Transverse colon (tissue), 4 donors: ENCODE results near the gene POU2F1. TPM values are rescaled to one million over a fixed set of nuclear protein-coding genes. Genes with fewer than 3 reads are reported as not detected.
A peak's percentile ranks its signal among the peaks of the same experiment; 100 is the strongest.

Source experiments
- DNase-seq: peaks from one replicate; pipeline ENCODE4 v3.0.0-alpha.2; 2019
- H3K27ac ChIP-seq, 4 donors: fragments of 200-600 bp; sonication (generic); 2 replicates each; pipeline ENCODE4 v1.5.1; 2016 to 2018; ENCODE audit warnings: inconsistent platforms in 4 of 4
- H3K27me3 ChIP-seq: fragments of 200-600 bp; sonication (generic); 2 replicates; pipeline ENCODE4 v1.5.1; 2017; ENCODE audit warnings: inconsistent platforms
- H3K36me3 ChIP-seq, 4 donors: fragments of 200-600 bp; sonication (generic); 2 replicates each; pipeline ENCODE4 v1.5.1; 2017 to 2019; ENCODE audit warnings: inconsistent platforms in 4 of 4
- H3K4me1 ChIP-seq, 4 donors: fragments of 200-600 bp; sonication (generic); 2 replicates each; pipeline ENCODE4 v1.5.1; 2017 to 2020; ENCODE audit warnings: inconsistent platforms in 4 of 4
- H3K4me3 ChIP-seq, 4 donors: fragments of 200-600 bp; sonication (generic); 1 replicate in 1 of 4; 2 replicates in 3 of 4; pipeline versions ENCODE4 v1.5.1 to v1.6.1; 2017 to 2019; ENCODE audit warnings: inconsistent platforms in 4 of 4
- H3K9me3 ChIP-seq, 2 donors: fragments of 200-600 bp; sonication (generic); 2 replicates each; pipeline ENCODE4 v1.5.1; 2017 to 2019; ENCODE audit warnings: inconsistent platforms in 2 of 2
- EP300 ChIP-seq: sonication (generic); formaldehyde crosslinking; IDR thresholded peaks from one replicate; pipeline ENCODE4 v1.6.1; 2017; ENCODE audit warnings: antibody characterized with exemption, low read depth
- POLR2A ChIP-seq: fragments of 450-650 bp; IDR thresholded peaks from one replicate; pipeline ENCODE4 v1.6.1; 2016; ENCODE audit warnings: antibody characterized with exemption, mild to moderate bottlenecking, moderate library complexity
- POLR2AphosphoS5 ChIP-seq, 3 donors: sonication (generic); formaldehyde crosslinking; IDR thresholded peaks; one replicate each; pipeline ENCODE4 v1.6.1; 2016; ENCODE audit warnings: antibody characterized with exemption in 3 of 3
- WGBS, 2 donors: methylation state at CpG; one replicate each; pipeline ENCODE4 v1.1.5; 2018; ENCODE audit warnings: low coverage in 1 of 2; 5-methylcytosine and 5-hydroxymethylcytosine counted together
- in situ Hi-C, 4 donors: fragments of 200-750 bp; cut with MboI; loops; one replicate each; pipeline versions ENCODE4 v1.15.0 to v1.15.1; 2017; ENCODE audit warnings: low sequenced_read_pairs in 3 of 4, low pct_ligation_motif_present in 1 of 4, low pct_unique_long_range_greater_than_20kb in 1 of 4
- intact Hi-C: fragments of 100-400 bp; cut with DNase I; formaldehyde crosslinking; loops from one replicate; pipeline ENCODE4 v1.15.1; 2023; ENCODE audit warnings: low total_unique reads
- total RNA-seq, 4 donors: library from RNA; depleted of rRNA; stranded (reverse); fragments of >200 nt; gene quantifications; one replicate each; pipeline ENCODE4 v1.1.0, GENCODE V29; 2016
- TF ChIP-seq, protein P1 (sequence below), 5 experiments: fragments of 200-600 bp in 3 of 5; fragments of 450-650 bp in 2 of 5; sonication (generic) in 3 of 5; IDR thresholded peaks; 1 replicate in 2 of 5; 2 replicates in 3 of 5; pipeline ENCODE4 v1.5.1; 2016 to 2017; ENCODE audit warnings: antibody characterized with exemption in 5 of 5, inconsistent platforms in 3 of 5, mild to moderate bottlenecking in 2 of 5, moderate library complexity in 1 of 5

POU2F1 gene
- total RNA-seq, 4 donors from 2014 or later = 6.6 to 31.8 (median 19.0) TPM

- 89% methylated on average over 4 of the region's 4 CpGs; no CpG with 5 or more reads in 1 of the 2 donors for WGBS, 2 donors
- H3K36me3 ChIP-seq = no peaks in the 10 kb centered on the region
- no peak overlapping the region for H3K4me3 ChIP-seq
- DNase-seq = no peak
- H3K4me1 ChIP-seq = peaks cover 0 to 19% (median 11%) of the 10 kb centered on the region in 4 donors
- in situ Hi-C loops (loop anchor here (5.0 to 25.0 kb wide), 7 partner anchors 173 to 553 kb away; partner anchors contain the start of gene TADA1 (in 1 of the 4)), intact Hi-C loops (loop anchor here (5.0 kb wide), 2 partner anchors 173 to 373 kb away; no protein-coding TSS in a partner anchor)
- peaks cover 9% of the 10 kb centered on the region for H3K27me3 ChIP-seq
- no peaks in the 10 kb centered on the region for H3K9me3 ChIP-seq
- TF ChIP-seq EP300 (no peak), POLR2AphosphoS5 (IDR thresholded peaks at IDR 0.05) (no peak), POLR2A (no peak)
- TF ChIP-seq, protein P1, sequence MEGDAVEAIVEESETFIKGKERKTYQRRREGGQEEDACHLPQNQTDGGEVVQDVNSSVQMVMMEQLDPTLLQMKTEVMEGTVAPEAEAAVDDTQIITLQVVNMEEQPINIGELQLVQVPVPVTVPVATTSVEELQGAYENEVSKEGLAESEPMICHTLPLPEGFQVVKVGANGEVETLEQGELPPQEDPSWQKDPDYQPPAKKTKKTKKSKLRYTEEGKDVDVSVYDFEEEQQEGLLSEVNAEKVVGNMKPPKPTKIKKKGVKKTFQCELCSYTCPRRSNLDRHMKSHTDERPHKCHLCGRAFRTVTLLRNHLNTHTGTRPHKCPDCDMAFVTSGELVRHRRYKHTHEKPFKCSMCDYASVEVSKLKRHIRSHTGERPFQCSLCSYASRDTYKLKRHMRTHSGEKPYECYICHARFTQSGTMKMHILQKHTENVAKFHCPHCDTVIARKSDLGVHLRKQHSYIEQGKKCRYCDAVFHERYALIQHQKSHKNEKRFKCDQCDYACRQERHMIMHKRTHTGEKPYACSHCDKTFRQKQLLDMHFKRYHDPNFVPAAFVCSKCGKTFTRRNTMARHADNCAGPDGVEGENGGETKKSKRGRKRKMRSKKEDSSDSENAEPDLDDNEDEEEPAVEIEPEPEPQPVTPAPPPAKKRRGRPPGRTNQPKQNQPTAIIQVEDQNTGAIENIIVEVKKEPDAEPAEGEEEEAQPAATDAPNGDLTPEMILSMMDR (IDR thresholded peaks at IDR 0.05) = no peak
- no peak overlapping the region for H3K27ac ChIP-seq
These were observed 219.7 kb downstream of the POU2F1 start for GRCh38 chr1:167440345-167440744.

DNA sequence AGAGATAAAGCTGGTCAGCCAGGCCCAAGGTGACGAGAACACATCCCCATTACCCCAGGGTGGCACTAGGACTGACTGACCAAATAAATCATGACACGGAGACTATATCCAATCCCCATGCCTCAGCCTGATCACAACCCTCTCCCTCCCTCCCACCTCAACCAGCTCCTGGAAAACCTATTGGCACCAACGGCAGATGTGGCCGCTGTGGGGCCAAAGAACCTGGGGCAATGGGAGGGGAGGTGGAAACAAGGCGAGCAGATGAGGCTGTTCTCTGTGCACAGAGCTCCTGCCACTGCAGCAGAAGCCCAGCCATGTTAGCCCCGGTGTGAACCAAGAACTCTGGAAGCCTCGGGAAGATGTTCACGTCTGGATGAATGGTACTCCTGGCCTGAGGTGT is 220.1 kb downstream of the POU2F1 start:
- Histone ChIP-seq H3K27me3 (peaks cover 9% of the 10 kb centered on the region), H3K4me3 (no peak overlapping the region), H3K36me3 (no peaks in the 10 kb centered on the region), H3K27ac (no peak overlapping the region), H3K4me1 (peaks cover 0 to 19% (median 11%) of the 10 kb centered on the region in 4 donors), H3K9me3 (no peaks in the 10 kb centered on the region)
- intact Hi-C loops (loop anchor here (5.0 kb wide), 2 partner anchors 173 to 373 kb away; no protein-coding TSS in a partner anchor), in situ Hi-C loops (loop anchor here (5.0 to 25.0 kb wide), 7 partner anchors 173 to 553 kb away; partner anchors contain the start of gene TADA1 (in 1 of the 4))
- DNase-seq = no peak
- WGBS, 2 donors = 95% methylated on average over 8 of the region's 8 CpGs; no CpG with 5 or more reads in 1 of the 2 donors
- no peak for TF ChIP-seq EP300

DNA sequence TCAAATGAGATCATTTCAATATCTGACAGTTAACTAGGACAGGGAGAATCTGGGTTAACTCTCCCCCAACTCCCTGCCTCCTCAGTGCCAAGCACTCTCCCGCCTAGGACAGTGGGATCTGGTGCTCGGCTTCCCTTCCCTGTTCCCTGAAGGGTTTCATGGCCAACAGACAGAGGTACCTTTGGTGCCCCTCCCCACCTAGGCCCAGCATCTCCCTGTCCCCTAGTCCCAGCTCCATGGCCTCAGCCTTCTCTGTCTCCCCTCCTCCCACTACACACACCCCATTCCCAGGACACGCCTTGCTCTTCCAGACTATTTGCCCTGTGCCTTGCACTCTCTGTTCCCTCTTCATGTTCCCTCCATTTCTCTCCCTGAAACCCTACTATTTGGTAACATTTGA is 220.5 kb downstream of the POU2F1 start:
- DNase-seq = no peak
- intact Hi-C loops (loop anchor here (5.0 kb wide), 2 partner anchors 174 to 374 kb away; no protein-coding TSS in a partner anchor), in situ Hi-C loops (loop anchor here (5.0 to 25.0 kb wide), 7 partner anchors 174 to 554 kb away; partner anchors contain the start of gene TADA1 (in 1 of the 4))
- H3K27ac ChIP-seq = peak overlapping the region in 3 of 4 donors; percentile 70 to 82 (median 81)
- H3K4me3 ChIP-seq = no peak overlapping the region
- no peak for TF ChIP-seq POLR2AphosphoS5 (IDR thresholded peaks at IDR 0.05)
- 92 to 100% methylated on average over 1 to 3 of the region's 3 CpGs for WGBS, 2 donors
- no peaks in the 10 kb centered on the region for H3K9me3 ChIP-seq
- H3K4me1 ChIP-seq = peaks cover 0 to 19% (median 11%) of the 10 kb centered on the region in 4 donors
- H3K36me3 ChIP-seq = no peaks in the 10 kb centered on the region
- peaks cover 9% of the 10 kb centered on the region for H3K27me3 ChIP-seq

- no peaks in the 10 kb centered on the region for H3K36me3 ChIP-seq
- in situ Hi-C loops = loop anchor here (5.0 to 25.0 kb wide), 7 partner anchors 175 to 555 kb away; partner anchors contain the start of gene TADA1 (in 1 of the 4)
- TF ChIP-seq EP300 (peak; percentile 16), POLR2A (no peak), POLR2AphosphoS5 (IDR thresholded peaks at IDR 0.05) (peak in 2 of 3 donors; percentile 54 to 69)
- TF ChIP-seq, protein P1 (IDR thresholded peaks at IDR 0.05) = peak; percentile 82 to 92 (median 85)
- H3K4me3 ChIP-seq = no peak overlapping the region
- DNase-seq = peak; percentile 96
- H3K4me1 ChIP-seq = peaks cover 0 to 21% (median 15%) of the 10 kb centered on the region in 4 donors
- H3K27ac ChIP-seq = peak overlapping the region; percentile 51 to 82 (median 76)
- intact Hi-C loops = loop anchor here (5.0 kb wide), 2 partner anchors 175 to 375 kb away; no protein-coding TSS in a partner anchor
- H3K9me3 ChIP-seq = no peaks in the 10 kb centered on the region
- H3K27me3 ChIP-seq = peaks cover 9% of the 10 kb centered on the region
- WGBS, 2 donors = 54 to 60% methylated on average over 1 to 12 of the region's 12 CpGs
These were observed 221.6 kb downstream of the POU2F1 start for GRCh38 chr1:167442142-167442848.
